Loucy (cell line): ENCODE data around the gene SF3B3.
A peak's percentile ranks its signal among the peaks of the same experiment; 100 is the strongest.
"Not testable (repeated sequence)": the region's sequence is repeated elsewhere in the genome, so short reads cannot be mapped to it uniquely, and the experiment has no call there.

Experiments used
- H2AFZ ChIP-seq: fragments of 200-600 bp; sonication (generic); 2 replicates; pipeline ENCODE4 v1.6.0; 2016; ENCODE audit warnings: antibody characterized with exemption, mild to moderate bottlenecking, low read length, moderate library complexity
- H3F3A ChIP-seq: fragments of 200-600 bp; 2 replicates; pipeline ENCODE4 v1.6.0; 2016; ENCODE audit warnings: antibody characterized with exemption, low read depth, mild to moderate bottlenecking
- H3K27me3 ChIP-seq: fragments of 200-600 bp; sonication (generic); 2 replicates; pipeline ENCODE4 v1.6.1; 2014; ENCODE audit warnings: low read length, mild to moderate bottlenecking; ENCODE audit not compliant: insufficient read depth, poor library complexity, severe bottlenecking
- H3K36me3 ChIP-seq: fragments of 200-600 bp; sonication (generic); 2 replicates; pipeline ENCODE4 v1.6.1; 2016; ENCODE audit warnings: low read length; ENCODE audit not compliant: insufficient read depth
- H3K4me1 ChIP-seq: fragments of 200-600 bp; sonication (generic); 2 replicates; pipeline ENCODE4 v1.5.1; 2014; ENCODE audit warnings: low read length, mild to moderate bottlenecking; ENCODE audit not compliant: insufficient read depth, poor library complexity, severe bottlenecking
- H3K4me2 ChIP-seq: fragments of 200-600 bp; sonication (generic); 2 replicates; pipeline ENCODE4 v1.6.0; 2014; ENCODE audit warnings: antibody characterized with exemption, low read length, low read depth, mild to moderate bottlenecking; ENCODE audit not compliant: poor library complexity, severe bottlenecking
- H3K4me3 ChIP-seq: fragments of 200-600 bp; sonication (generic); 2 replicates; pipeline ENCODE4 v1.5.1; 2014; ENCODE audit warnings: low read length, mild to moderate bottlenecking, mixed read lengths; ENCODE audit not compliant: poor library complexity, severe bottlenecking
- H3K79me2 ChIP-seq: fragments of 200-600 bp; sonication (generic); 2 replicates; pipeline ENCODE4 v1.6.1; 2014; ENCODE audit warnings: low read length; ENCODE audit not compliant: insufficient read depth
- H3K9ac ChIP-seq: fragments of 200-600 bp; sonication (generic); 2 replicates; pipeline ENCODE4 v1.6.0; 2014; ENCODE audit warnings: mild to moderate bottlenecking, low read depth, low read length, moderate library complexity; ENCODE audit not compliant: poor library complexity, severe bottlenecking
- H3K9me2 ChIP-seq: fragments of 200-600 bp; sonication (generic); replicated peaks from 2 replicates; pipeline ENCODE4 v1.6.1; 2016; ENCODE audit warnings: low read depth, low read length, mixed read lengths
- H3K9me3 ChIP-seq: fragments of 200-600 bp; sonication (generic); 2 replicates; pipeline ENCODE4 v1.6.1; 2014; ENCODE audit warnings: mild to moderate bottlenecking, antibody characterized with exemption, low read length, low read depth; ENCODE audit not compliant: insufficient read depth
- H4K20me1 ChIP-seq: fragments of 200-600 bp; sonication (generic); 2 replicates; pipeline ENCODE4 v1.6.0; 2014; ENCODE audit warnings: antibody characterized with exemption, low read length, mild to moderate bottlenecking; ENCODE audit not compliant: insufficient read depth, poor library complexity, severe bottlenecking
- CTCF ChIP-seq: fragments of 200-600 bp; sonication (generic); conservative IDR thresholded peaks from 2 replicates; pipeline ENCODE4 v1.5.1; 2014; ENCODE audit warnings: mild to moderate bottlenecking, antibody characterized with exemption, low read length
- EZH2phosphoT487 ChIP-seq: fragments of 200-600 bp; IDR thresholded peaks from 2 replicates; pipeline ENCODE4 v1.6.1; 2018; ENCODE audit warnings: antibody characterized with exemption, mild to moderate bottlenecking, moderate library complexity, borderline replicate concordance

SF3B3 gene

GRCh38 chr16:70520612-70521297, 2.9 kb upstream of the SF3B3 start:
- Histone ChIP-seq H3K9me3 (no peaks in the 10 kb centered on the region), H3K9ac (no peak overlapping the region), H3K9me2 (no peaks in the 10 kb centered on the region), H4K20me1 (peaks cover 38% of the 10 kb centered on the region), H3K4me2 (peak overlapping the region; percentile 55), H3K4me3 (peak overlapping the region; percentile 24), H3K4me1 (peaks cover 28% of the 10 kb centered on the region), H3K27me3 (peaks cover 9% of the 10 kb centered on the region), H2AFZ (no peak overlapping the region), H3F3A (peaks cover 7% of the 10 kb centered on the region), H3K36me3 (peaks cover 4% of the 10 kb centered on the region; the same call in 1 of the 2 replicates), H3K79me2 (peaks cover 40% of the 10 kb centered on the region)
- TF ChIP-seq EZH2phosphoT487 (peak; percentile 82), CTCF (no peak)

- H3K4me2 ChIP-seq: peak overlapping the region; percentile 99
- H3F3A ChIP-seq: peaks cover 7% of the 10 kb centered on the region
- no peak for TF ChIP-seq EZH2phosphoT487
- H3K27me3 ChIP-seq: peaks cover 9% of the 10 kb centered on the region
- H3K9ac ChIP-seq: peak overlapping the region; percentile 99
- peak overlapping the region; percentile 99 for H3K4me3 ChIP-seq
- peak overlapping the region; percentile 94 for H2AFZ ChIP-seq
- H3K79me2 ChIP-seq: peaks cover 57% of the 10 kb centered on the region
- H3K9me3 ChIP-seq: no peaks in the 10 kb centered on the region
- H3K36me3 ChIP-seq: peaks cover 16% of the 10 kb centered on the region
- peaks cover 55% of the 10 kb centered on the region for H4K20me1 ChIP-seq
- peaks cover 40% of the 10 kb centered on the region for H3K4me1 ChIP-seq
- no peaks in the 10 kb centered on the region for H3K9me2 ChIP-seq
Measured at GRCh38 chr16:70522216-70523075, 1.2 kb upstream of the SF3B3 start.

- H3K4me3 ChIP-seq: peak within 1 kb of the TSS; percentile 99
- H3K9ac ChIP-seq: peak within 1 kb of the TSS; percentile 99
- peaks cover 62% of the 10 kb centered on the region for H4K20me1 ChIP-seq
- no peaks in the 10 kb centered on the region for H3K9me2 ChIP-seq
- H3K36me3 ChIP-seq: peaks cover 16% of the 10 kb centered on the region
- H3K9me3 ChIP-seq: no peaks in the 10 kb centered on the region
- peak within 1 kb of the TSS; percentile 99 for H3K4me2 ChIP-seq
- TF ChIP-seq EZH2phosphoT487 (no peak), CTCF (no peak)
- H3K4me1 ChIP-seq: peaks cover 47% of the 10 kb centered on the region
- peak within 1 kb of the TSS; percentile 94 for H2AFZ ChIP-seq
- H3F3A ChIP-seq: peaks cover 7% of the 10 kb centered on the region
- H3K79me2 ChIP-seq: peaks cover 64% of the 10 kb centered on the region
- H3K27me3 ChIP-seq: peaks cover 9% of the 10 kb centered on the region
Measured at GRCh38 chr16:70523076-70523742, 407 bp upstream of the SF3B3 start, which contains the start of gene COG4. TSS of gene COG4 (minus strand) at chr16:70523554. CDS start at chr16:70523543, 11 bp downstream.

- not testable (repeated sequence) for H3K9me2 ChIP-seq, H3K27me3 ChIP-seq, H3K9me3 ChIP-seq, H3F3A ChIP-seq
- Histone ChIP-seq H3K9ac (peak overlapping the region; percentile 99), H2AFZ (peak overlapping the region; percentile 94), H3K79me2 (peaks cover 76% of the 10 kb centered on the region), H3K4me1 (peaks cover 56% of the 10 kb centered on the region), H3K4me2 (peak overlapping the region; percentile 99), H3K4me3 (peak overlapping the region; percentile 99), H3K36me3 (peaks cover 24% of the 10 kb centered on the region), H4K20me1 (peaks cover 74% of the 10 kb centered on the region)
Measured at GRCh38 chr16:70524399-70524825, 796 bp downstream of the SF3B3 start.
